IMR-90 (cell line): ENCODE results near the gene RPRML. TPM values are rescaled to one million over a fixed set of nuclear protein-coding genes. Genes with fewer than 3 reads are reported as not detected.

Experiments
- ATAC-seq: fragments of 200-7000 bp; cut with Tn5 transposase; 2 replicates; pipeline ENCODE4 v1.9.1; 2020; ENCODE audit warnings: low read depth, mild to moderate bottlenecking, moderate library complexity
- BruUV-seq: library from RNA; stranded (reverse); fragments of 400-500 nt; replicated peaks from 2 replicates; lab custom pipeline; 2021; lab: Mats Ljungman, UMichigan
- CTCF ChIA-PET: fragments of 300-600 bp; formaldehyde crosslinking; extraction: SDS; loops from one replicate; lab custom pipeline; 2021; ENCODE audit warnings: antibody characterized with exemption; lab: Yijun Ruan, JAX
- POLR2A ChIA-PET: fragments of 300-600 bp; sonication (Branson Sonifier 250); formaldehyde crosslinking; loops from one replicate; lab custom pipeline; 2022; ENCODE audit warnings: antibody characterized with exemption; ENCODE audit not compliant: unreplicated experiment; lab: Charles Lee
- DNase-seq: peaks from one replicate; pipeline ENCODE4 v3.0.0; 2013
- H2AFZ ChIP-seq: replicated peaks from 2 replicates; pipeline ENCODE3; 2013; ENCODE audit warnings: low read length, mild to moderate bottlenecking; ENCODE audit not compliant: poor library complexity
- H2AK5ac ChIP-seq: 2 replicates; pipeline ENCODE4 v1.6.1; 2013; ENCODE audit warnings: low read depth, low read length, inconsistent platforms
- H2AK9ac ChIP-seq: replicated peaks from 2 replicates; pipeline ENCODE3; 2013; ENCODE audit warnings: mild to moderate bottlenecking, low read depth, low read length, moderate library complexity; ENCODE audit not compliant: poor library complexity
- H2BK120ac ChIP-seq: 2 replicates; pipeline ENCODE4 v1.6.1; 2013; ENCODE audit warnings: low read depth, low read length, inconsistent platforms
- H2BK15ac ChIP-seq: 3 replicates; pipeline ENCODE4 v1.6.1; 2013; ENCODE audit warnings: low read depth, low read length, inconsistent platforms
- H2BK20ac ChIP-seq: 2 replicates; pipeline ENCODE4 v1.6.1; 2013; ENCODE audit warnings: low read depth, mild to moderate bottlenecking, inconsistent platforms, low read length, moderate library complexity
- H2BK5ac ChIP-seq: 2 replicates; pipeline ENCODE4 v1.6.1; 2013; ENCODE audit warnings: mild to moderate bottlenecking, low read depth, low read length, inconsistent platforms; ENCODE audit not compliant: poor library complexity, severe bottlenecking
- H3K14ac ChIP-seq: replicated peaks from 2 replicates; pipeline ENCODE4 v1.6.1; 2013; ENCODE audit warnings: low read depth, low read length, inconsistent platforms
- H3K18ac ChIP-seq: 2 replicates; pipeline ENCODE4 v1.6.1; 2013; ENCODE audit warnings: low read depth, low read length, control low read depth
- H3K23ac ChIP-seq: 2 replicates; pipeline ENCODE4 v1.6.1; 2013; ENCODE audit warnings: low read depth, low read length, inconsistent platforms
- H3K27ac ChIP-seq: 2 replicates; pipeline ENCODE4 v1.5.1; 2013; ENCODE audit warnings: mild to moderate bottlenecking, control low read depth, low read length; ENCODE audit not compliant: insufficient read depth
- H3K27me3 ChIP-seq: 2 replicates; pipeline ENCODE4 v1.6.1; 2013; ENCODE audit warnings: low read length; ENCODE audit not compliant: control insufficient read depth, insufficient read depth
- H3K36me3 ChIP-seq: 2 replicates; pipeline ENCODE4 v1.6.1; 2013; ENCODE audit warnings: low read length, mixed read lengths; ENCODE audit not compliant: control insufficient read depth, insufficient read depth
- H3K4ac ChIP-seq: 2 replicates; pipeline ENCODE4 v1.6.1; 2013; ENCODE audit warnings: low read depth, low read length, inconsistent platforms
- H3K4me1 ChIP-seq: 2 replicates; pipeline ENCODE4 v1.6.1; 2013; ENCODE audit warnings: low read length, mixed read lengths; ENCODE audit not compliant: control insufficient read depth, insufficient read depth
- H3K4me2 ChIP-seq: 2 replicates; pipeline ENCODE4 v1.6.1; 2013; ENCODE audit warnings: low read depth, mild to moderate bottlenecking, control low read depth, low read length, moderate library complexity
- H3K4me3 ChIP-seq: 2 replicates; pipeline ENCODE4 v1.5.1; 2013; ENCODE audit warnings: low read depth, mild to moderate bottlenecking, control low read depth, low read length, moderate library complexity; ENCODE audit not compliant: insufficient read depth
- H3K56ac ChIP-seq: 2 replicates; pipeline ENCODE4 v1.6.1; 2013; ENCODE audit warnings: low read length, inconsistent platforms; ENCODE audit not compliant: insufficient read depth; ENCODE audit errors: extremely low read depth
- H3K79me1 ChIP-seq, 2 experiments: 2 replicates each; pipeline ENCODE4 v1.6.1; 2013; ENCODE audit warnings: low read length in 2 of 2, inconsistent platforms in 1 of 2, low read depth in 1 of 2
- H3K9ac ChIP-seq: 2 replicates; pipeline ENCODE4 v1.6.1; 2013; ENCODE audit warnings: low read depth, low read length, control low read depth
- H3K9me1 ChIP-seq: 2 replicates; pipeline ENCODE4 v1.6.1; 2013; ENCODE audit warnings: low read length, inconsistent platforms; ENCODE audit not compliant: insufficient read depth
- H3K9me3 ChIP-seq: 2 replicates; pipeline ENCODE4 v1.6.1; 2013; ENCODE audit warnings: low read length; ENCODE audit not compliant: control insufficient read depth, insufficient read depth
- H4K20me1 ChIP-seq: 2 replicates; pipeline ENCODE4 v1.6.1; 2013; ENCODE audit warnings: low read length, inconsistent platforms; ENCODE audit not compliant: insufficient read depth
- H4K5ac ChIP-seq: 2 replicates; pipeline ENCODE4 v1.6.1; 2013; ENCODE audit warnings: mild to moderate bottlenecking, low read depth, low read length, control low read depth
- H4K8ac ChIP-seq, 2 experiments: 2 replicates each; pipeline ENCODE4 v1.6.1; 2013; ENCODE audit warnings: low read depth in 2 of 2, low read length in 2 of 2, control low read depth in 1 of 2, inconsistent platforms in 1 of 2
- H4K91ac ChIP-seq: 2 replicates; pipeline ENCODE4 v1.6.1; 2013; ENCODE audit warnings: low read depth, low read length, inconsistent platforms; ENCODE audit not compliant: insufficient read depth
- BHLHE40 ChIP-seq: fragments of 150-350 bp; IDR thresholded peaks from 2 replicates; pipeline ENCODE4 v1.6.1; 2016; ENCODE audit warnings: mild to moderate bottlenecking, low read depth, low read length
- CEBPB ChIP-seq: IDR thresholded peaks from 2 replicates; pipeline ENCODE4 v1.6.1; 2012; ENCODE audit warnings: low read depth, low read length, improper control_type of control experiment
- CHD1 ChIP-seq: IDR thresholded peaks from 2 replicates; pipeline ENCODE4 v1.6.1; 2012; ENCODE audit warnings: low read depth, low read length, improper control_type of control experiment
- FOS ChIP-seq: fragments of 150-350 bp; IDR thresholded peaks from 2 replicates; pipeline ENCODE4 v1.6.1; 2016; ENCODE audit warnings: low read depth, low read length
- MAFK ChIP-seq: IDR thresholded peaks from 2 replicates; pipeline ENCODE4 v1.6.1; 2012; ENCODE audit warnings: low read depth, low read length, improper control_type of control experiment
- MAZ ChIP-seq: IDR thresholded peaks from 2 replicates; pipeline ENCODE4 v1.6.1; 2012; ENCODE audit warnings: low read depth, mild to moderate bottlenecking, low read length, improper control_type of control experiment, moderate library complexity, borderline replicate concordance
- MXI1 ChIP-seq: IDR thresholded peaks from 2 replicates; pipeline ENCODE4 v1.6.1; 2012; ENCODE audit warnings: low read depth, mild to moderate bottlenecking, low read length, moderate library complexity, borderline replicate concordance
- NFE2L2 ChIP-seq: fragments of 150-350 bp; IDR thresholded peaks from 2 replicates; pipeline ENCODE4 v1.6.1; 2016; ENCODE audit warnings: low read depth, mild to moderate bottlenecking, low read length
- POLR2A ChIP-seq: IDR thresholded peaks from 2 replicates; pipeline ENCODE4 v1.6.1; 2012; ENCODE audit warnings: mild to moderate bottlenecking, low read depth, low read length
- RCOR1 ChIP-seq: IDR thresholded peaks from 2 replicates; pipeline ENCODE4 v1.6.1; 2012; ENCODE audit warnings: mild to moderate bottlenecking, low read length, improper control_type of control experiment; ENCODE audit not compliant: insufficient replicate concordance
- RFX5 ChIP-seq: IDR thresholded peaks from 2 replicates; pipeline ENCODE4 v1.8.0; 2012; ENCODE audit warnings: low read depth, mild to moderate bottlenecking, low read length, moderate library complexity
- WGBS, 2 experiments: methylation state at CpG; one replicate each; pipeline versions ENCODE4 v1.1.5 to v1.1.7; 2013; ENCODE audit warnings: missing lambda C conversion rate in 2 of 2; ENCODE audit not compliant: insufficient read length in 1 of 2; ENCODE audit errors: extremely low coverage in 2 of 2; 5-methylcytosine and 5-hydroxymethylcytosine counted together
- dilution Hi-C: fragments of 300-500 bp; cut with HindIII; formaldehyde crosslinking; loops from one replicate; pipeline ENCODE4 v1.14.3; 2018; ENCODE audit warnings: low sequenced_read_pairs; ENCODE audit not compliant: unreplicated experiment
- in situ Hi-C: fragments of 300-500 bp; cut with MboI; formaldehyde crosslinking; loops from 3 replicates; pipeline ENCODE4 v1.14.3; 2019; ENCODE audit warnings: low sequenced_read_pairs, inconsistent platforms, mixed read lengths
- intact Hi-C: fragments of 100-400 bp; cut with micrococcal nuclease; formaldehyde crosslinking; loops from 2 replicates; pipeline ENCODE4 v1.10.0; 2022
- polyA plus RNA-seq, 3 experiments: library from polyadenylated mRNA; depleted of rRNA; stranded (reverse); fragments of >200 nt; gene quantifications; 2 replicates each; pipeline ENCODE4 v1.2.3, GENCODE V29; 2012; ENCODE audit warnings: low replicate concordance in 1 of 3
- total RNA-seq: library from RNA; depleted of rRNA; stranded (reverse); fragments of >200 nt; gene quantifications from 2 replicates; pipeline ENCODE4 v1.2.3, GENCODE V29; 2012
- TF ChIP-seq, protein P1 (sequence below): fragments of 150-350 bp; IDR thresholded peaks from 2 replicates; pipeline ENCODE4 v1.6.1; 2016; ENCODE audit warnings: low read depth, mild to moderate bottlenecking, low read length, moderate library complexity, borderline replicate concordance
- TF ChIP-seq, protein P2 (sequence below): fragments of 150-350 bp; IDR thresholded peaks from 2 replicates; pipeline ENCODE4 v1.6.1; 2017; ENCODE audit warnings: mild to moderate bottlenecking, antibody characterized with exemption, low read length, low read depth
- TF ChIP-seq, protein P3 (sequence below): conservative IDR thresholded peaks from 2 replicates; pipeline ENCODE4 v1.5.1; 2012; ENCODE audit warnings: mild to moderate bottlenecking, low read depth, low read length, improper control_type of control experiment

Gene RPRML
- total and polyA plus RNA-seq, 2 of the 4 experiments (the other 2 are of a cell fraction): not detected

DNA sequence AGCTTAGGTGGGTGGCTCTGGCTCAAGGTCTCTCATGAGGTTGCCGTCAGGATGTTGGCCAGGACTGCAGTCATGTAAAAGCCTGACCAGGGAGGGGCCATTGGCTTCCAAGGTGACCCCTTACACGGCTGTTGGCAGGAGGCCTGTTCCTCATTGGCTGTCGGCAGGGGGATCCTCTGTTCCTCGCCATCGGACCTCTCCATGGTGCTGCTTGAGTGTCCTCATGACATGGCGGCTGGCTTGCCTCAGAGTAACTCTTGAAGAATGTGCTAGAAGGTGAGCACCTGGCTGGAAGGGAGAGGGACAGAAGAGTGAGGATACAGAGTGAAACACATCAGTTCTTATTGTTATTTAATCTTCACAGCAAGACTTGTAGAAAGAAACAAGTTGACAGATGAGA is 4.7 kb upstream of the RPRML start:
- Histone ChIP-seq H2BK15ac (no peak overlapping the region), H3K14ac (no peak overlapping the region), H3K4me1 (peaks cover under 1% of the 10 kb centered on the region), H3K27ac (no peak overlapping the region), H3K4me3 (no peak overlapping the region), H3K36me3 (no peaks in the 10 kb centered on the region), H3K79me1 (no peaks in the 10 kb centered on the region), H3K27me3 (peaks cover 30% of the 10 kb centered on the region), H2BK20ac (no peak overlapping the region), H4K91ac (no peak overlapping the region), H3K4me2 (no peak overlapping the region), H3K4ac (no peak overlapping the region), H4K20me1 (peaks cover 4% of the 10 kb centered on the region; the same call in 1 of the 2 replicates), H3K56ac (no peak overlapping the region), H2BK120ac (no peak overlapping the region), H2AK9ac (no peak overlapping the region), H3K9me3 (no peaks in the 10 kb centered on the region; the same call in 1 of the 2 replicates), H3K23ac (no peak overlapping the region), H4K5ac (no peak overlapping the region), H3K9me1 (no peaks in the 10 kb centered on the region), H2AFZ (no peak overlapping the region), H3K18ac (no peak overlapping the region), H2AK5ac (no peak overlapping the region), H4K8ac (no peak overlapping the region), H3K9ac (no peak overlapping the region), H2BK5ac (no peak overlapping the region)
- 50% methylated on average over 1 of the region's 6 CpGs; no CpG with 5 or more reads in 1 of the 2 experiments for WGBS, 2 experiments
- in situ Hi-C loops (no loop called here), intact Hi-C loops (no loop called here), dilution Hi-C loops (no loop called here)
- ATAC-seq (no peak), DNase-seq (no peak)
- TF ChIP-seq, protein P1, sequence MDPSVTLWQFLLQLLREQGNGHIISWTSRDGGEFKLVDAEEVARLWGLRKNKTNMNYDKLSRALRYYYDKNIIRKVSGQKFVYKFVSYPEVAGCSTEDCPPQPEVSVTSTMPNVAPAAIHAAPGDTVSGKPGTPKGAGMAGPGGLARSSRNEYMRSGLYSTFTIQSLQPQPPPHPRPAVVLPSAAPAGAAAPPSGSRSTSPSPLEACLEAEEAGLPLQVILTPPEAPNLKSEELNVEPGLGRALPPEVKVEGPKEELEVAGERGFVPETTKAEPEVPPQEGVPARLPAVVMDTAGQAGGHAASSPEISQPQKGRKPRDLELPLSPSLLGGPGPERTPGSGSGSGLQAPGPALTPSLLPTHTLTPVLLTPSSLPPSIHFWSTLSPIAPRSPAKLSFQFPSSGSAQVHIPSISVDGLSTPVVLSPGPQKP: no peak
- TF ChIP-seq CHD1: no peak
- TF ChIP-seq RCOR1: no peak
- no peak for TF ChIP-seq CEBPB
- no peak for TF ChIP-seq POLR2A
- no peak for TF ChIP-seq MAFK
- TF ChIP-seq NFE2L2: no peak
- TF ChIP-seq, protein P2, sequence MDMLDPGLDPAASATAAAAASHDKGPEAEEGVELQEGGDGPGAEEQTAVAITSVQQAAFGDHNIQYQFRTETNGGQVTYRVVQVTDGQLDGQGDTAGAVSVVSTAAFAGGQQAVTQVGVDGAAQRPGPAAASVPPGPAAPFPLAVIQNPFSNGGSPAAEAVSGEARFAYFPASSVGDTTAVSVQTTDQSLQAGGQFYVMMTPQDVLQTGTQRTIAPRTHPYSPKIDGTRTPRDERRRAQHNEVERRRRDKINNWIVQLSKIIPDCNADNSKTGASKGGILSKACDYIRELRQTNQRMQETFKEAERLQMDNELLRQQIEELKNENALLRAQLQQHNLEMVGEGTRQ: no peak
- no peak for TF ChIP-seq MXI1
- TF ChIP-seq BHLHE40: no peak
- no peak for TF ChIP-seq MAZ
- TF ChIP-seq, protein P3, sequence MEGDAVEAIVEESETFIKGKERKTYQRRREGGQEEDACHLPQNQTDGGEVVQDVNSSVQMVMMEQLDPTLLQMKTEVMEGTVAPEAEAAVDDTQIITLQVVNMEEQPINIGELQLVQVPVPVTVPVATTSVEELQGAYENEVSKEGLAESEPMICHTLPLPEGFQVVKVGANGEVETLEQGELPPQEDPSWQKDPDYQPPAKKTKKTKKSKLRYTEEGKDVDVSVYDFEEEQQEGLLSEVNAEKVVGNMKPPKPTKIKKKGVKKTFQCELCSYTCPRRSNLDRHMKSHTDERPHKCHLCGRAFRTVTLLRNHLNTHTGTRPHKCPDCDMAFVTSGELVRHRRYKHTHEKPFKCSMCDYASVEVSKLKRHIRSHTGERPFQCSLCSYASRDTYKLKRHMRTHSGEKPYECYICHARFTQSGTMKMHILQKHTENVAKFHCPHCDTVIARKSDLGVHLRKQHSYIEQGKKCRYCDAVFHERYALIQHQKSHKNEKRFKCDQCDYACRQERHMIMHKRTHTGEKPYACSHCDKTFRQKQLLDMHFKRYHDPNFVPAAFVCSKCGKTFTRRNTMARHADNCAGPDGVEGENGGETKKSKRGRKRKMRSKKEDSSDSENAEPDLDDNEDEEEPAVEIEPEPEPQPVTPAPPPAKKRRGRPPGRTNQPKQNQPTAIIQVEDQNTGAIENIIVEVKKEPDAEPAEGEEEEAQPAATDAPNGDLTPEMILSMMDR: no peak
- TF ChIP-seq RFX5: no peak
- no peak for TF ChIP-seq FOS
- CTCF ChIA-PET: no interaction called here
- POLR2A ChIA-PET: no interaction called here
- BruUV-seq: no TSS peak
